ENCODE measurements around the gene PYURF.

- TF ChIP-seq, protein P1, sequence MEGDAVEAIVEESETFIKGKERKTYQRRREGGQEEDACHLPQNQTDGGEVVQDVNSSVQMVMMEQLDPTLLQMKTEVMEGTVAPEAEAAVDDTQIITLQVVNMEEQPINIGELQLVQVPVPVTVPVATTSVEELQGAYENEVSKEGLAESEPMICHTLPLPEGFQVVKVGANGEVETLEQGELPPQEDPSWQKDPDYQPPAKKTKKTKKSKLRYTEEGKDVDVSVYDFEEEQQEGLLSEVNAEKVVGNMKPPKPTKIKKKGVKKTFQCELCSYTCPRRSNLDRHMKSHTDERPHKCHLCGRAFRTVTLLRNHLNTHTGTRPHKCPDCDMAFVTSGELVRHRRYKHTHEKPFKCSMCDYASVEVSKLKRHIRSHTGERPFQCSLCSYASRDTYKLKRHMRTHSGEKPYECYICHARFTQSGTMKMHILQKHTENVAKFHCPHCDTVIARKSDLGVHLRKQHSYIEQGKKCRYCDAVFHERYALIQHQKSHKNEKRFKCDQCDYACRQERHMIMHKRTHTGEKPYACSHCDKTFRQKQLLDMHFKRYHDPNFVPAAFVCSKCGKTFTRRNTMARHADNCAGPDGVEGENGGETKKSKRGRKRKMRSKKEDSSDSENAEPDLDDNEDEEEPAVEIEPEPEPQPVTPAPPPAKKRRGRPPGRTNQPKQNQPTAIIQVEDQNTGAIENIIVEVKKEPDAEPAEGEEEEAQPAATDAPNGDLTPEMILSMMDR (IDR thresholded peaks at IDR 0.05 in 2 of 3, conservative IDR thresholded peaks at IDR 0.05 in 1 of 3; ENCODE audit: borderline replicate concordance in 1 of 3, insufficient read depth in 1 of 3, low read depth in 2 of 3, low read length in 2 of 3) = no peak
- TF ChIP-seq, protein P2, sequence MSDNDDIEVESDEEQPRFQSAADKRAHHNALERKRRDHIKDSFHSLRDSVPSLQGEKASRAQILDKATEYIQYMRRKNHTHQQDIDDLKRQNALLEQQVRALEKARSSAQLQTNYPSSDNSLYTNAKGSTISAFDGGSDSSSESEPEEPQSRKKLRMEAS (IDR thresholded peaks at IDR 0.05) = no peak
- TF ChIP-seq POLR2AphosphoS5 (IDR thresholded peaks at IDR 0.05; ENCODE audit: low read depth, low read length) (no peak), SIN3A (IDR thresholded peaks at IDR 0.05; ENCODE audit: low read depth) (no peak), RAD21 (IDR thresholded peaks at IDR 0.05; ENCODE audit: low read depth) (no peak), SRF (IDR thresholded peaks at IDR 0.05; ENCODE audit: low read depth) (no peak), ZNF274 (IDR thresholded peaks at IDR 0.05; ENCODE audit: low read depth, low read length) (no peak), CBX3 (IDR thresholded peaks at IDR 0.05; ENCODE audit: low read depth) (no peak)
- TF ChIP-seq, protein P3, sequence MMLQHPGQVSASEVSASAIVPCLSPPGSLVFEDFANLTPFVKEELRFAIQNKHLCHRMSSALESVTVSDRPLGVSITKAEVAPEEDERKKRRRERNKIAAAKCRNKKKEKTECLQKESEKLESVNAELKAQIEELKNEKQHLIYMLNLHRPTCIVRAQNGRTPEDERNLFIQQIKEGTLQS (IDR thresholded peaks at IDR 0.05) = no peak
Observed at GRCh38 chr4:88481537-88481936, 42.0 kb downstream of the PYURF start.
